HL-60 (cell line): ENCODE measurements around the gene PGM1.

ENCODE experiments used
- GABPA ChIP-seq: IDR thresholded peaks from 2 replicates; pipeline ENCODE4 v1.6.1; 2012; ENCODE audit warnings: low read depth
- POLR2AphosphoS5 ChIP-seq: IDR thresholded peaks from 2 replicates; pipeline ENCODE4 v1.6.1; 2012; ENCODE audit warnings: low read depth
- SPI1 ChIP-seq: IDR thresholded peaks from 2 replicates; pipeline ENCODE4 v1.6.1; 2012; ENCODE audit warnings: low read depth, mild to moderate bottlenecking, borderline replicate concordance
- TF ChIP-seq, protein P1 (sequence below): IDR thresholded peaks from one replicate; pipeline ENCODE4 v1.5.1; 2011; ENCODE audit warnings: low read length, control low read depth, inconsistent platforms; ENCODE audit not compliant: insufficient read depth
- TF ChIP-seq, protein P2 (sequence below): IDR thresholded peaks from 2 replicates; pipeline ENCODE4 v1.6.1; 2012; ENCODE audit warnings: low read depth; ENCODE audit not compliant: insufficient replicate concordance

- TF ChIP-seq, protein P1, sequence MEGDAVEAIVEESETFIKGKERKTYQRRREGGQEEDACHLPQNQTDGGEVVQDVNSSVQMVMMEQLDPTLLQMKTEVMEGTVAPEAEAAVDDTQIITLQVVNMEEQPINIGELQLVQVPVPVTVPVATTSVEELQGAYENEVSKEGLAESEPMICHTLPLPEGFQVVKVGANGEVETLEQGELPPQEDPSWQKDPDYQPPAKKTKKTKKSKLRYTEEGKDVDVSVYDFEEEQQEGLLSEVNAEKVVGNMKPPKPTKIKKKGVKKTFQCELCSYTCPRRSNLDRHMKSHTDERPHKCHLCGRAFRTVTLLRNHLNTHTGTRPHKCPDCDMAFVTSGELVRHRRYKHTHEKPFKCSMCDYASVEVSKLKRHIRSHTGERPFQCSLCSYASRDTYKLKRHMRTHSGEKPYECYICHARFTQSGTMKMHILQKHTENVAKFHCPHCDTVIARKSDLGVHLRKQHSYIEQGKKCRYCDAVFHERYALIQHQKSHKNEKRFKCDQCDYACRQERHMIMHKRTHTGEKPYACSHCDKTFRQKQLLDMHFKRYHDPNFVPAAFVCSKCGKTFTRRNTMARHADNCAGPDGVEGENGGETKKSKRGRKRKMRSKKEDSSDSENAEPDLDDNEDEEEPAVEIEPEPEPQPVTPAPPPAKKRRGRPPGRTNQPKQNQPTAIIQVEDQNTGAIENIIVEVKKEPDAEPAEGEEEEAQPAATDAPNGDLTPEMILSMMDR = no peak
- no peak for TF ChIP-seq POLR2AphosphoS5
- TF ChIP-seq GABPA = no peak
- no peak for TF ChIP-seq SPI1
- TF ChIP-seq, protein P2, sequence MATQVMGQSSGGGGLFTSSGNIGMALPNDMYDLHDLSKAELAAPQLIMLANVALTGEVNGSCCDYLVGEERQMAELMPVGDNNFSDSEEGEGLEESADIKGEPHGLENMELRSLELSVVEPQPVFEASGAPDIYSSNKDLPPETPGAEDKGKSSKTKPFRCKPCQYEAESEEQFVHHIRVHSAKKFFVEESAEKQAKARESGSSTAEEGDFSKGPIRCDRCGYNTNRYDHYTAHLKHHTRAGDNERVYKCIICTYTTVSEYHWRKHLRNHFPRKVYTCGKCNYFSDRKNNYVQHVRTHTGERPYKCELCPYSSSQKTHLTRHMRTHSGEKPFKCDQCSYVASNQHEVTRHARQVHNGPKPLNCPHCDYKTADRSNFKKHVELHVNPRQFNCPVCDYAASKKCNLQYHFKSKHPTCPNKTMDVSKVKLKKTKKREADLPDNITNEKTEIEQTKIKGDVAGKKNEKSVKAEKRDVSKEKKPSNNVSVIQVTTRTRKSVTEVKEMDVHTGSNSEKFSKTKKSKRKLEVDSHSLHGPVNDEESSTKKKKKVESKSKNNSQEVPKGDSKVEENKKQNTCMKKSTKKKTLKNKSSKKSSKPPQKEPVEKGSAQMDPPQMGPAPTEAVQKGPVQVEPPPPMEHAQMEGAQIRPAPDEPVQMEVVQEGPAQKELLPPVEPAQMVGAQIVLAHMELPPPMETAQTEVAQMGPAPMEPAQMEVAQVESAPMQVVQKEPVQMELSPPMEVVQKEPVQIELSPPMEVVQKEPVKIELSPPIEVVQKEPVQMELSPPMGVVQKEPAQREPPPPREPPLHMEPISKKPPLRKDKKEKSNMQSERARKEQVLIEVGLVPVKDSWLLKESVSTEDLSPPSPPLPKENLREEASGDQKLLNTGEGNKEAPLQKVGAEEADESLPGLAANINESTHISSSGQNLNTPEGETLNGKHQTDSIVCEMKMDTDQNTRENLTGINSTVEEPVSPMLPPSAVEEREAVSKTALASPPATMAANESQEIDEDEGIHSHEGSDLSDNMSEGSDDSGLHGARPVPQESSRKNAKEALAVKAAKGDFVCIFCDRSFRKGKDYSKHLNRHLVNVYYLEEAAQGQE = no peak
Measured at GRCh38 chr1:63619558-63619957, 26.3 kb downstream of the PGM1 start.
